Cardiac fibroblast (primary cell): Measurements from ENCODE around the gene LIX1L.
"Not testable (repeated sequence)": the region's sequence is repeated elsewhere in the genome, so short reads cannot be mapped to it uniquely, and the experiment has no call there.

Experiments
- DNase-seq, 2 donors: peaks; one replicate each; pipeline versions ENCODE4 v3.0.0 to v3.0.0-alpha.2; 2010; ENCODE audit warnings: low read depth in 2 of 2
- H3K4me3 ChIP-seq, 2 donors: replicated peaks in 1 of 2; 1 replicate in 1 of 2; 2 replicates in 1 of 2; pipeline ENCODE4 v1.5.1; 2011; ENCODE audit warnings: low read depth in 2 of 2, low read length in 2 of 2, mild to moderate bottlenecking in 2 of 2, moderate library complexity in 1 of 2
- CTCF ChIP-seq: IDR thresholded peaks from one replicate; pipeline ENCODE4 v1.5.1; 2011; ENCODE audit warnings: low read depth, mild to moderate bottlenecking, low read length, inconsistent platforms

Gene LIX1L

GRCh38 chr1:145935708-145936107 lies 22.1 kb downstream of the LIX1L start:
- DNase-seq: no peak
- no peak for TF ChIP-seq CTCF

GRCh38 chr1:145932522-145933009 lies 25.3 kb downstream of the LIX1L start:
- not testable (repeated sequence) for DNase-seq, H3K4me3 ChIP-seq

More at GRCh38 chr1:145935708-145936107, 22.1 kb downstream of the LIX1L start:
- H3K4me3 ChIP-seq: no peak overlapping the region

GRCh38 chr1:145927916-145928643 lies 29.7 kb downstream of the LIX1L start:
- H3K4me3 ChIP-seq: peak overlapping the region; percentile 73 to 77
- DNase-seq: no peak
- TF ChIP-seq CTCF: no peak

GRCh38 chr1:145927063-145927886 lies 30.5 kb downstream of the LIX1L start, which contains the start of gene RBM8A:
Gene RBM8A (minus strand): TSS chr1:145927484. CDS start chr1:145927426, 58 bp downstream.
- TF ChIP-seq CTCF: peak; percentile 55
- peak within 1 kb of the TSS; percentile 73 to 77 for H3K4me3 ChIP-seq
- peak; percentile 99 for DNase-seq

- peak overlapping the region; percentile 73 to 77 for H3K4me3 ChIP-seq
- no peak for TF ChIP-seq CTCF
- no peak for DNase-seq
Observed at GRCh38 chr1:145926686-145927062, 31.1 kb downstream of the LIX1L start.

- DNase-seq: peak; percentile 33 to 52
- H3K4me3 ChIP-seq: no peak overlapping the region
- TF ChIP-seq CTCF: no peak
Observed at GRCh38 chr1:145922266-145922665, 35.6 kb downstream of the LIX1L start.

- not testable (repeated sequence) for H3K4me3 ChIP-seq, DNase-seq
Observed at GRCh38 chr1:145920297-145920696, 37.5 kb downstream of the LIX1L start.
